HK-2 (cell line): ENCODE measurements around the gene PINLYP.
"Not testable (repeated sequence)": the region's sequence is repeated elsewhere in the genome, so short reads cannot be mapped to it uniquely, and the experiment has no call there.

Experiments used
- DNase-seq: peaks from one replicate; pipeline ENCODE4 v3.0.0-alpha.2; 2018; ENCODE audit not compliant: unreplicated experiment

Gene PINLYP

DNA sequence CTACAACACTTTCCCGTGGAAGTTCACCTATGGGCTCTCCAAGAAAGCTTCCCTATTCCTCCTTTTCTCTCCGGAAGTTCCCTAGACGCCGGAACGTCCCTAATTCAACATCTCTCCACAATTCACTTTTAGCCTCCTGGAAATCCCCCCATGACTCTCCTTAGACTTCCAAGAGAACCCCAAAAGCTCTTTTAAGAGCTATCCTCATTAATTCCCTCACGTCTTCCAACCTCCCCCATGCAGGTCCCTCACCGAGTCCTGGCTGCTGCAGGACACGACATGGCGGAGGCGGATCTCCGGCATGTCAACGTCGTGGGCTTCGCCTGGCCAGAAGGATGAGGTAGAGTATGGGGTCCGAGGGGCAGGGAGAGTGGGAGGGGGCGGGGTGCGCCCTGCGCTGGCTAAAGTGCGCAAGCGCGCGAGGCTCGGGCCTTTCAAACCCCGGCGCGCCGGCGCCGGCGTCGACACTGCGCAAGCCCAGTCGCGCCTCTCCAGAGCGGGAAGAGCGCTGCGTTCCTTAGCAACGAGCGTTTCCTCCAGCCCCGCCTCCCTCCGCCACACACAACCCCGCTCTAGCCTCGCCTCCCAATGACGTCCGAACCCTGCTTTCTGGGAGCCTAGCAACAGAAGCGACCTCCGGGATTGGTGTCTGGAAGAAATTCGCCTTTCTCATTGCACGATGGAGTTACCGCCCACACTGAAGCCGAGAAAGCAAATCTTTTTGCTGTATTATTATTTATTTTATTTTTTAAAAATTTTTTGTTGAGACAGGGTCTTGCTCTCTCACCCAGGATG is at the start of gene PINLYP, which contains the start of gene XRCC1:
PINLYP (plus strand) TSS at position 646 of the 795 bp plus-strand sequence. CDS start 1,391 bp downstream, outside the sequence.
XRCC1 (minus strand) TSS at position 372 of the 795 bp plus-strand sequence; CDS start at position 303, 69 bp downstream.
- DNase-seq = peak; percentile 95

DNA sequence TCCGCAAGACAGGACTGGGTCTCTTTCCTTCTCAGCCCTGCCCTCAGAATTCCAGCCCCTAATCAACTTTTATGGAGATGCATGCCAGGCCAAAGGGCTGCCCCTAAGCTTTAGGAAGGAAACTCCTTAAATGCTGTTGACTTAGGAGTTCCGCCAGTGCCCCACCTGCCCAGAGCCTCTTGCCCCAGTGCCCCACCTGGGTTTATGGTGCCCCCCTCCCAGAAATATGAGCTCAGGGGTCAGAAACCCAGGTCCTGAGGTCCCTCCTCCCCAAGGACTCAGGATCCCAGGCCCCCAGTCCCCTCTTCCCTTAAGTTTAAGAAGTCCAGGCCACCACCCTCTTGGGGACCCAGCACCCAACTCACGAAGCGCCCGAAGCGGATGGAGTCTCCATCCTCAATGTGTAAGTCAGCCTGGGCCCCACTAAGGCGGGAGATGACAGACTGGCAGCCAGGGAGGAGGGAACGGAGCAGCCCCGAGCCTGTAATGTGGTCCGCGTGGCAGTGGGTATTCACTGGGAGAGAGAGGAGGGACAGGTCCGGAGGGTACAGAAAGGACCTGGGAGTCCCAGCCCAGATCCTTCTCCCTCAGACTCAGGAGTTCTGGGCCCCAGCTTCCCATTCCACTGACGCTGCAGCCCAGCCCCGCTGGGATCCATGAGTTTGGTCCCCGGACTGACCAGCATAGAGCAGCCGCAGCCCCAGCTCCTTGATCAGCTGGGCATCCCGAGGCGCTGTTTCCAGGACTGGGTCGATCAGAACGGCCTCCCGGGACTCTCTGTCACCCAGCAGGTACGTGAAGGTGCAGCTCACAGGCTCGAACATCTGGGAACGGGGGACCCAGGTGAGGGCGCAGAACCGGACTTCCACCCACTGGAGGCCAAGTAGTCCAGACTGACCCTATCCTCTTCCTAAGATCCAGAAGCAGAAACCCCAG is 49.5 kb upstream of the PINLYP start:
- peak; percentile 38 for DNase-seq

DNA sequence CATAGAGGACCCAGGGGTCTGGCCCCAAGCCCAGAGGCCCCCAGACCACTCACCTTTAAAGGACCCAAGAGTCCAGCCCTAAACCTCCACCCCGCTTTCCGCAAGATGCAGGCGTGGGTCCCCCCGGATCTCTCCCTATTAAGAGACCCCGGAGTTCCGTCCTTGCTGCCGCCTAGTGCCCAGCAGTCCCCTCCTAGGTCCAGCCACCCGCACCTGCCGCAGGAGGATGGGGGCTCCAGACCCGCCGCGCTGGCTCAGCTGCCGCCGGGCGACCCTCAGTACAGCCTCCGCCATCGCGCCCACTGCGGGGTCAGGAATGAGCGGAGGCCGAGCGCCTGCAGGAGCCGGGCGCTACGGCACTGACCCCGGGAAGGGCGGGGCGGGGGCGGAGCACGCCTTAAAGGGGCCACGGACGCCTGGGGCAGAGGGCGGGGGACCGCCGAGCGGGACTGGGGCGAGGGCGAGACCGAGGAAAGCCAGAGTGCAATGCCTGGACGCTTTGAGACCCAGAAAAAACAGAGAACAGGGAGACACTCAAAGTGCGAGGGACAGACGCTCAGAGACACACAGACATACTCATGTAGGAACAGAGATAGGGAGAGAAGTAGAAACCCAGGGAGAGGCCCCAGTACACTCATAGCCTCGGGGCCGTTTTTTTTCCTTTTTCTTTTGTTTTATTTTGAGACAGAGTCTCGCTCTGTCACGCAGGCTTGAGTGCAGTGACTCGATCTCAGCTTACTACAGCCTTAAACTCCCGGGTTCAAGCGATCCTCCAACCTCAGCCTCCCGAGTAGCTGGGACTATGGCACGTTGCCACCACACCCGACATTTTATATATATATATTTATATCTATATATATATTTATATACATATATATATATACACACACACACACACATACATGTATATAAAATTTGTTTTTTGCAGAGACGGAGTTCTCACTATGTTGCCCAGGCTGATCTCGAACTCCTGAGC is 48.4 kb upstream of the PINLYP start, which contains the start of gene ETHE1:
ETHE1 (minus strand) TSS at position 318 of the 976 bp plus-strand sequence; CDS start at position 294, 24 bp downstream.
- peak; percentile 71 for DNase-seq

DNA sequence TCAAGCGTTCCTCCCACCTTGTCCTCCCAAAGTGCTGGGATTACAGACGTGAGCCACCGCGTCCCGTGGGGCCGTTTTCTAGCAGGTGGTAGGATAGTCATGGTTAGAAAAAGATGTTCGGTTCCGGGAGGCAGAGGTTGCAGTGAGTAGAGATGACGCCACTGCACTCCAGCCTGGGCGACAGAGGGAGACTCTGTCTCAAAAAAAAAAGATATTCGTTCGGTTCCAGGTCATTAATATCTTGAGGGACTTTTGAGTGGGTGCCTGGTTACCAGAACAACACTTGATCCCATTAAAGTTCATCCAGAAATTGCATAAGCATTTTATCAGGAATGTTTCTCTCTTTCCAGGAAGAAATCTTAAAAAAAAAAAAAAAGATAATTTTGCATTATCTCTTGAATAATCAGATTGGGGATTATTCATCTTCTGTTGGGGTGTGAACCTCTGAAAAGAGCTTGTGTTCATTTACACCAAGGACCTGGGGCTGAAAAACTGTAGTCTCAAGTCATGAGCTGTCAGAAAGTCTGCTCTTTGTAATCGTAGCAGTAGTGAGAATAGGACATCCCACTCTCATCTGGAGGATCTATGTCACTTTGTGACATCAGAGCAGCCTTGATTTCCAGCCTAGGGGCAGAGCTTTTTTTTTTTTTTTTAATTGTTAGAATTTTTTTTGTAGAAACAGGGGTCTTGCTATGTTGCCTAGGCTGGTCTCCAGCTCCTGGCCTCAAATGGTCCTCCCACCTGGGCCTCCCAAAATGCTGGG is 47.6 kb upstream of the PINLYP start:
- peak; percentile 59 for DNase-seq

DNA sequence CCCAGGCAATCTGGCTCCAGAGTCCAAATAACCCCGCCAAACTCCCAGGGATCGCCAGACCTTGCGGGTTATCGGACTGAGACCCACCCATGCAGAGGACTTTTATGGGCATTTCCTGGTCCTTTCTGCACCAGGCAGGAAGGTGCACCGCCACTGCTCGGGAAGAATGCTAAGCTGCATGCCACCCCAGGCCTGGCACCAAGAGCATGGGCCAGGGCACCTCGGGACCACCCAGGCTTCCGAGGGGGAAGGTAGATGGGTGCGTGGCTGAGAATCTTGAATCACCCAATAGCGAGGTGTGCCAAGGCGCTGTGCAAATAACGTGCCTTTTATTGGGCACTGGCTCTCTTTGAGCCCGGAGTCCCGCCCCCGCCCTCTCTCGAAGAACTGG is 43.0 kb upstream of the PINLYP start:
- DNase-seq = peak; percentile 64

DNA sequence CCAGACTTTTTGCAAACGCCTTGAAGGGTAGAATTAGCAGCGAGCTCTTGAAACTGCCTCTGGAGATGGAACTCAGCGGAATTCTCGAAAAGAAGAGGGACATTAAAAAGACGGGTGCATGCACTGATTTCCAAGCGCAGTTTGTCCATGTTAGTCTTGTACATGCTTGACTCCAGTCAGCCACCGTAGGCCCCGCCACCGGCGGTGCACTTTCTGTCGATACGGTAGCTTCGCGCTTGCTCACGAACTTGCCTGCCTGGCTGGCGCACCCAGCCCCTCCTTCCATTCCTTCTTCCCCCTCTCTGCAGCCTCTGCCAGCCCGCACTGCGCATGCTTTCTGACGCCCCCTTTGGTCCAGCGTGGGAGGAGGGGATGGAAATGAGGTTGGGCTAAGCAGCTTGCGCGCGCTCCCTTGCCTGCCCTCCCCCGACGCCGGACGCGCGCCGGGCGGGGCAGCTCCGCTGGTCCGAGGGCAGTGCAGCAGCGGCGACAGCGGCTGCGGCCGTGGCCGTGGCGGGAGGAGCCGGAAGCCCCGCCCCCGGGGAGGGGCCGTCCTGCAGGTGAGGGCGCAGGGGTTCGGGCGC is 42.5 kb upstream of the PINLYP start, which contains the start of gene ZNF575:
ZNF575 (plus strand) TSS at position 227 of the 584 bp plus-strand sequence. CDS start 1,235 bp downstream, outside the sequence.
- peak; percentile 89 for DNase-seq

DNA sequence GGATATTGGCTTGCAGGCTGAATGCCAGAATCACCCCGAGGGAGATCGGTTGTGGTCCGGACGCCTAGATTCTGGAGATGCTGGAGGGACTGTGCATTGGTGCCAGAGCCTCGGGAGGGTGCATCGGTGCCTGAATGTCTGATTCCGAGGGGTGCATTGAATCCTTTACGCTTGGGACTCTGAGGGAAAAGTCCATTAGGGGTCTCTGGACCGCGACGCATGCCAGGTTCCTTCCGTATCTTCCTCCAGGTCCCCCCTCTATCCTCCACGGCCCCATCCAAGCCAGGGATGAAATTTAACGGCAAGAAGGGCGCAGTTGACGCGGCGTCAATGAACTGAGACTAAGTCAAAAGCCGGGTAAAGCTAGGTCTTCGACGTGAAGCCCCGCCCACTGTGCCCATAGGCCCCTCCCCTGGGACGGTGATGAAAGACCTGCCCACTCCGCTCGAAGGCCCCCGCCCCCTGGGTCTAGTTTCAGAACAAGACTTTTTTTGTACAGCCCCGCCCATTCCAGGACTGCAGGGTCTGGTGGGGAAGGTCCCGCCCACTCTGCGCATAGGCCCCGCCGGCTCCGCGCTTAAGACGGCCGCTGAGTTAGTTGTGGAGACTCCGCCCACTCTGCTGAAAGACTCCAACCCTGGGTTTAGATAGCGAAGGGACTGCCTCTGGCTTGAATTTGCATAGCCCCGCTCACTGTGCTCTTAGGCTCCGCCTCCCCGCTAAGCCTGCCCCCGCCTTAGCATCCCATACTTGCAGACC is 41.9 kb upstream of the PINLYP start:
- no peak for DNase-seq

DNA sequence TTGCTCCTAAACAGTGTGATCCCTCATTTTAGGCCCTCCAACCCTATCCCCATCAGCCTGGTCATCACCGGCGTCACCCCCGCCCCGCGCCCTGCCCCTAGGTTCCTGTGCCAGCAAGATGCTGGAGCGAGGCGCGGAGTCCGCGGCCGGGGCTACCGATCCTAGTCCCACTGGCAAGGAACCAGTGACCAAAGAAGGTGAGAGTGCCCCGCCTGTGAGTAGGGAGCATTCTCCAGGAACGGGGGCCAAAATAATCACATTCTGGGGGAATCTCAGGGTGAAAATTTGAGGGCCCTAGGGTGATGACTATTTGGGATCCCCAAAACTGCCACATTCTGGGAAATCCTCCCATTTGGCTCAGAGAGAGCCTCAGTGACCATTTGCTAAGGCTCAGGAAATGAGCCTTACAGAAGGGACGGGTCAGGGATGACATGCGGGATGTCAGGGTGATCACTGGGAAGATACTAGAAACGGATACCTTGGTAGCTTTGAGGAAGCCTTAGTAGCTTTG is 41.2 kb upstream of the PINLYP start:
- no peak for DNase-seq

DNA sequence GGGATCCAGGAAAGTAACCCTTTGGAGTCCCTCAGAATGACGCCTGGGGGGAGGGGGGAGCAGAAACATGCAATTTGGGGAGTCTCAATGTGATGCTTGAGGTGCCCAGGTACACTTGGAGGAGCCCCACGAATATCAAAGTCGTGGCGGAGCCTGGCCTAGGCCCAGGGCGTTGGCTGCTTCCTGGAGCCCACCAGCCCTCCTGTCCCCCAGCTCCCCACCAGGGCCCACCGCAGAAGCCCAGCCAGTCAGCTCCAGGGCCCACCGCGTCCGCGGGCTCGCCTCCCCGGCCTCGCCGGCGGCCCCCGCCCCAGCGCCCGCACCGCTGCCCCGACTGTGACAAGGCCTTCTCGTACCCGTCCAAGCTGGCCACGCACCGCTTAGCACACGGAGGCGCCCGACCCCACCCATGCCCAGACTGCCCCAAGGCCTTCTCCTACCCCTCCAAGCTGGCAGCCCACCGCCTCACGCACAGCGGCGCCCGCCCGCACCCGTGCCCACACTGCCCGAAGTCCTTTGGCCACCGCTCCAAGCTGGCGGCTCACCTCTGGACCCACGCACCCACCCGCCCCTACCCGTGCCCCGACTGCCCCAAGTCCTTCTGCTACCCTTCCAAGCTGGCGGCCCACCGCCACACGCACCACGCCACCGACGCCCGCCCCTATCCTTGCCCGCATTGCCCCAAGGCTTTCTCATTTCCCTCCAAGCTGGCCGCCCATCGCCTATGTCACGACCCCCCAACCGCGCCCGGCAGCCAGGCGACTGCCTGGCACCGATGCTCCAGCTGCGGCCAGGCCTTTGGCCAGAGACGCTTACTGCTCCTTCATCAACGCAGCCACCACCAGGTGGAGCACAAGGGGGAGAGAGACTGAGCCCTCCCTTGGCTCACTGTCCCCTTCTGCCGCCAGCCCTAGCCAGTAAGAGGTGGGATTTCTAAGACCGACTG is 40.5 kb upstream of the PINLYP start:
- no peak for DNase-seq

DNA sequence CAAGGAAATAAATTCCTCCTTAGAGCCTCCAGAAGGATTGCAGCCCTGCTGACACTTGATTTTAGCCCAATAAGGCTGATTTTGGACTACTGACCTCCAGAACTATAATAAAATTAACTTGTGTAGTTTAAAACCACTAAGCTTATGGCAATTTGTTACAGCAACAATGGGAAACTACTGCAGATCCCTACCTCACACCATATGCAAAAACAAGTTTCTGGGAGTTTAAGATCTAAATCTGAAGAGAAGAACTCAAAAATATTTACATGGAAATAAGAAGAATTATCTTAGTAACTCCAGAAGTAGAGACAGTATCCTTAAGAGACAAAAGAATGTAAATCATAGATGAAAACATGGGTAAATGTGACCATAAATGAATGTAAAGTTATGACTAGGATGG is 36.7 kb upstream of the PINLYP start:
- DNase-seq = no peak

DNA sequence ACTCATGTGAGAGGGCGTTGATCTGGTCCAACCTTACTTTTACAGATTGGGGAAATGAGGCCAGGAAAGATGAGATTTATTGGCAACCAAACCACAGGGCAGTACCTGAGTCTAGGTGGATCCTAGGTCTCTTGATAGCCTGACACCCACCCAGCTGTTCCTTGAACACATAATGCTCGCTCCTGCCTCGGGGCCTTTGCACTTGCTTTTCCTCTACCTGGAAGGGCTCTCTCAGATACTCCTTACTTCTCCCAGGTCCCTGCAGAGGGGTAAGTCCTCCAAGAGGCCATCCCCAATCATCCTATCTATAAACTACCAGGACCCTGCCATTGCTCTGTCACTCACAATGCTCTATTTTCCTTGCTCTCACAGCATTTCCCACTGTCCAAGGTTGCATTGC is 35.2 kb upstream of the PINLYP start:
- no peak for DNase-seq

DNA sequence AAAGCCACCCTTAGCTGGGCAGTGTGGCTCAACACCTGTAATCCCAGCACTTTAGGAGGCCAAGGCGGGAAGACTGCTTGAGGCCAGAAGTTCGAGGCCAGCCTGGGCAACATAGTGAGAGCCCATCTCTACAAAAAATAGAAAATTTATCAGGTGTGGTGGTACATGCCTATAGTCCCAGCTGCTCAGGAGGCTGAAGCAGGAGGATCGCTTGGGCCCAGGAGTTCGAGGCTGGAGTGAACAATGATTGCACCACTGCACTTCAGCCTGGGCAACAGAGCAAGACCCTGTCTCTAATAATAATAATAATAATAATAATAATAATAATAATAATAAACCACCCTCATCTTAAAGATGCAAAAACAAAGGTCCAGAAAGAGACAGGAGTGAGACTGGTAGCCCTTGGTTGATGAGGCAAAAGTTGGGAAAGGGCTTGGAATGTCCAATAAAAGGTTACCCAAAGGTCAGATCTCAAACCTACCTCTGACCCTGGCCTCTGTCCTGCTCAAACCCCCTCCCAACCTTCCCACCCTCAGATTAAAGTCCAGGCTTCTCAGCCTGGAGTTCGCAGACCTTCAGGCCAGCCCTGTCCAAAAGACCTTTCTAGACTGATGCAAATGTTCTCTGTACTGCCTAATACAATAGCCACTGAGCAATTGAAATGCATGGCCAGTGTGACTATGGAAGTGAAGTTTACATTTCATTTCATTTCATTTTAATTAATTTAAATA is 33.5 kb upstream of the PINLYP start:
- no peak for DNase-seq

DNA sequence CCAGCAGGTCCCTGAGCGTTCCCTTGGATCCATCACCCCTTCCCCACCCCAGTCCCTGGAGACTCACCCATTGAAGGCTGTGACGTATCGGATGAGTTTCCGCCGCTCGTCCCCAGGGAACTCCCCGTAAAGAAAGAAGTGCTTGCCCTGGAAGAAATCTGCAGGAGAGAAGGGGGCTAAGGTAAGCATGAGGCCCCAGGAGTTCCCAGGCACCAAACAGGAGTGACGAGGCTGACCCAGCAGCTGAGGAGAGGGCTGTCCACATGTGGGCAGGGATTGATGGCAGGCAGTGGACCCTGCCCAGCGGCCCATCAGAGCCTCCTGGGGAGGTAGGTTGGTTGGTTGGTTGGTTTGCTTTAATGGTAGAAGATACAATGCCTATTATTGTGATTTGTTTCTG is 31.5 kb upstream of the PINLYP start:
- DNase-seq = no peak

DNA sequence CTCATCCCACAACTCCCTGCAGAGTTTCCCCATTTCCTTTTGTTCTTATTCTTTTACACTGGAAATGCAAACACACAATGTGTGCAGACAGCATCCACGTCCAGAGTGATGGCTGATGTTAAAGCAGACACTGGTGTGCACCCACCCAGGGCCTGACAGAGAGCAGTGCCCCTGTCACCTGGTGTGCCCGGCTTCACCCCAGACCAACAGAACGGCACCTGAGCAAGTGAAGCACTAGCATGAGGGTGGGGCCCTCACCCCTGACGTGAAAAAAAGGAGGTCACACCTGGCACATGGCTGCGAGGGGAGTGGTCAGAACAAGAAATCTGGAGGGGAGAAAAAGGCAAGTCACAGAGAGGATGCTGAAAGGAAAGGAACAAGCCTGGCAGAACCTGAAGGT is 30.3 kb upstream of the PINLYP start:
- no peak for DNase-seq

DNA sequence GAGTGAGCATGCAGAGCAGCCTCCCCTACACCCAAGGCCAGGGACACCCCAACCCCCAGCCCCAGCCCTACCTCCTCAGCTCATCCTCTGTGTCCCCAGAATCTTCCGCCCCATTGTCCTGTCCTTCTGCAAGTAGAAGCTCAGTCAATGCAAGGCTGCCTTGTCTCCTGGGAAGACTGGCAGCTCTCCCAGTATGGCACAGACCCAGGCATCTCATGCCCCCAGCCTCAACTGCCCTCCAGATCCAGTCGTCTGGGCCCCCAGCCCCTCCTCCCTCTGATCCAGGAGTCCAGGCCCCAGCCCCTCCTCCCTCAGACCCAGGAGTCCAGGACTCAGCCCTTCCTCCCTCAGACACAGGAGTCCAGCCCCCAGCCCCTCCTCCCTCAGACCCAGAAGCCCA is 29.6 kb upstream of the PINLYP start:
- no peak for DNase-seq

DNA sequence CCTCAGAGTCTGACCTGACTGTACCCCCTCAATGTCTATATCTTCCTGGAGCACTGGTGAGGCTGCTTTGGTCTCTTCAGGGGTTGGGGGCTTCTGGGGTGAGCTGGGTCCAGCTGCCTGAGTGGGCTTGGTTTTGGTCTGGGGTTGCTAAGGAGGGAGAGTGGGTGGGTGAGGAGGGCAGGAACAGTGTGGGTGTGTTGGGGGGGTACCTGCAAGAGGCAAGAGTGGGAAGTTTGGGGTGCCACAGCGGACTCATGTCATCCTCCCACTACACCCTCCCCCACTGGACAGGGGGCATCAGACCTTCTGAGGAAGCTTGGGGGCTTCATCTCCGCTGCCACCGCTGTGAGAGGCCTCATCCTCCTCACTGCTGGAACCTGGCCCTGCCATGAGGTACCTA is 29.0 kb upstream of the PINLYP start:
- no peak for DNase-seq

DNA sequence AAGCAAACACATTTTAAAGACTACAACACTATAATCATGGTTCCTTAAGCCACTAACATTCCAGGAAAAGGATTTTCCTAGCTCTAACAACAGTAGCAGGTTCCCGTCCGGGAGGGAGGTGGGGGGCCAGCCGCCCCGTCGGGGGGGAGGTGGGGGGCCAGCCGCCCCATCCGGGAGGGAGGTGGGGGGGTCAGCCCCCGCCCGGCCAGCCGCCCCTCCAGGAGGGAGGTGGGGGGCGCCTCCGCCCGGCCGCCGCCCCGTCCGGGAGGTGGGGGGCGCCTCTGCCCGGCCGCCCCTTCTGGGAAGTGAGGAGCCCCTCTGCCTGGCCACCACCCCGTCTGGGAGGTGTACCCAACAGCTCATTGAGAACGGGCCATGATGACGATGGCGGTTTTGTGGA is 27.7 kb upstream of the PINLYP start:
- not testable (repeated sequence) for DNase-seq
